ENCODE results near the gene FAM219B. TPM values are rescaled to one million over a fixed set of nuclear protein-coding genes. Genes with fewer than 3 reads are reported as not detected.

FAM219B gene
- total and polyA plus RNA-seq, 10 of the 15 experiments (the other 5 are each of a cell fraction or from before 2014, with no cell fraction given) = 7.6 to 53.2 (median 29.4) TPM

DNA sequence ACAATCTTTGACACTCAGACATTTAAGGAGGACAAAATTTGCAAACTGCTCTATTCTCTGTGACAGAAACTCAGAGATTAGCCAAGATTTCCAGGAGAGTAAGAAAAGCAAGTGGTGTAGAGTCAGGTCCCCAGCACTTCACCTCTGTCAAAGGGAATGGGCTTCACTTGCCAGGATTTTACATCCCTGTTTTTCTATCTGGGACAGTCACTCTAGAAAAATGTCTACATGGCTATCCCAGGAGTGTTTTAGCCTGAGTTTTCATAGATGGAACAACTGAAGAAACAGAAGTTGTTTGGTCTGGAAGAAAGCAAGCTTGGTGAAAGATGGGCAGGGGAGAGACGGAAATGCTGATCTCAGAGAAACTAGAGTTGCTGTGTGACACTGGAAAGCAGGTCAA, 3.0 kb downstream of the FAM219B start:
- WGBS (ENCODE audit: insufficient coverage, insufficient replicate concordance, low lambda C conversion rate, missing lambda C conversion rate) = 100% methylated on average over 1 of the region's 1 CpG
- ChIA-PET CTCF (interaction anchor here (0.6 to 8.9 kb wide), 14 partner anchors 11 to 269 kb away, joined by 3 to 129 read pairs (median 12); partner anchors contain the start of genes MPI and SCAMP2), RAD21 (ENCODE audit: unreplicated experiment) (interaction anchor here (0.6 to 5.4 kb wide), 7 partner anchors 45 to 803 kb away, joined by 3 to 53 read pairs (median 6); partner anchors contain the start of gene ULK3), POLR2A (interaction anchor here (0.6 to 1.8 kb wide), 8 partner anchors 9 to 134 kb away, joined by 3 to 8 read pairs (median 4); no protein-coding TSS in a partner anchor), SMC1A (ENCODE audit: uncharacterized antibody, unreplicated experiment) (interaction anchor here (1.0 to 4.9 kb wide), 8 partner anchors 15 to 135 kb away, joined by 3 to 52 read pairs (median 6); partner anchors contain the start of gene ULK3)
- peaks cover 12 to 20% of the 10 kb centered on the region in 2 experiments; a peak in 3 of 4 replicates for H3K36me3 ChIP-seq (ENCODE audit: control insufficient read depth in 2 of 2, insufficient read depth in 2 of 2, low read length in 1 of 2)
- no peaks in the 10 kb centered on the region for H3K27me3 ChIP-seq (replicated peaks in 1 of 2; ENCODE audit: control insufficient read depth in 2 of 2, insufficient read depth in 2 of 2, low read length in 1 of 2)
- H3K9ac ChIP-seq (ENCODE audit: control insufficient read depth, insufficient read depth, low read length) = no peak overlapping the region
- FAIRE-seq = no peak
- no peak overlapping the region for H3K4me3 ChIP-seq
- no peaks in the 10 kb centered on the region for H3K9me3 ChIP-seq (replicated peaks; ENCODE audit: control insufficient read depth, insufficient read depth, low read length)
- DNase-seq (ENCODE audit: low read depth, low spot score) = no peak
- H3K4me1 ChIP-seq (ENCODE audit: control insufficient read depth, insufficient read depth, low read length) = peaks cover 11% of the 10 kb centered on the region
- ATAC-seq = no peak
- no TSS peak for BruUV-seq (replicated peaks)
- no peak overlapping the region for H3K27ac ChIP-seq (ENCODE audit: control insufficient read depth, insufficient read depth)
- H4K20me1 ChIP-seq (ENCODE audit: control insufficient read depth, insufficient read depth) = no peaks in the 10 kb centered on the region
- in situ Hi-C loops (cut with MboI) = no loop called here
- H3K4me2 ChIP-seq (ENCODE audit: control insufficient read depth, insufficient read depth) = no peak overlapping the region
- no peak for TF ChIP-seq BCL11A (IDR thresholded peaks at IDR 0.05; ENCODE audit: low read depth, low read length)
- no peak for TF ChIP-seq ZZZ3 (IDR thresholded peaks at IDR 0.05; ENCODE audit: control insufficient read depth, insufficient read length, low read depth)
- TF ChIP-seq TBL1XR1 (IDR thresholded peaks at IDR 0.05; ENCODE audit: low read depth, low read length) = no peak
- no peak for TF ChIP-seq ASH2L (IDR thresholded peaks at IDR 0.05; ENCODE audit: borderline replicate concordance, low read depth)
- no peak for TF ChIP-seq RAD21 (IDR thresholded peaks at IDR 0.05; ENCODE audit: insufficient read depth, low read depth, low read length)
- no peak for TF ChIP-seq SIN3A (IDR thresholded peaks at IDR 0.05; ENCODE audit: low read depth, low read length)
- TF ChIP-seq, protein P1, sequence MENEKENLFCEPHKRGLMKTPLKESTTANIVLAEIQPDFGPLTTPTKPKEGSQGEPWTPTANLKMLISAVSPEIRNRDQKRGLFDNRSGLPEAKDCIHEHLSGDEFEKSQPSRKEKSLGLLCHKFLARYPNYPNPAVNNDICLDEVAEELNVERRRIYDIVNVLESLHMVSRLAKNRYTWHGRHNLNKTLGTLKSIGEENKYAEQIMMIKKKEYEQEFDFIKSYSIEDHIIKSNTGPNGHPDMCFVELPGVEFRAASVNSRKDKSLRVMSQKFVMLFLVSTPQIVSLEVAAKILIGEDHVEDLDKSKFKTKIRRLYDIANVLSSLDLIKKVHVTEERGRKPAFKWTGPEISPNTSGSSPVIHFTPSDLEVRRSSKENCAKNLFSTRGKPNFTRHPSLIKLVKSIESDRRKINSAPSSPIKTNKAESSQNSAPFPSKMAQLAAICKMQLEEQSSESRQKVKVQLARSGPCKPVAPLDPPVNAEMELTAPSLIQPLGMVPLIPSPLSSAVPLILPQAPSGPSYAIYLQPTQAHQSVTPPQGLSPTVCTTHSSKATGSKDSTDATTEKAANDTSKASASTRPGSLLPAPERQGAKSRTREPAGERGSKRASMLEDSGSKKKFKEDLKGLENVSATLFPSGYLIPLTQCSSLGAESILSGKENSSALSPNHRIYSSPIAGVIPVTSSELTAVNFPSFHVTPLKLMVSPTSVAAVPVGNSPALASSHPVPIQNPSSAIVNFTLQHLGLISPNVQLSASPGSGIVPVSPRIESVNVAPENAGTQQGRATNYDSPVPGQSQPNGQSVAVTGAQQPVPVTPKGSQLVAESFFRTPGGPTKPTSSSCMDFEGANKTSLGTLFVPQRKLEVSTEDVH (IDR thresholded peaks at IDR 0.05; ENCODE audit: low read depth, partially characterized antibody) = no peak
- TF ChIP-seq, protein P2, sequence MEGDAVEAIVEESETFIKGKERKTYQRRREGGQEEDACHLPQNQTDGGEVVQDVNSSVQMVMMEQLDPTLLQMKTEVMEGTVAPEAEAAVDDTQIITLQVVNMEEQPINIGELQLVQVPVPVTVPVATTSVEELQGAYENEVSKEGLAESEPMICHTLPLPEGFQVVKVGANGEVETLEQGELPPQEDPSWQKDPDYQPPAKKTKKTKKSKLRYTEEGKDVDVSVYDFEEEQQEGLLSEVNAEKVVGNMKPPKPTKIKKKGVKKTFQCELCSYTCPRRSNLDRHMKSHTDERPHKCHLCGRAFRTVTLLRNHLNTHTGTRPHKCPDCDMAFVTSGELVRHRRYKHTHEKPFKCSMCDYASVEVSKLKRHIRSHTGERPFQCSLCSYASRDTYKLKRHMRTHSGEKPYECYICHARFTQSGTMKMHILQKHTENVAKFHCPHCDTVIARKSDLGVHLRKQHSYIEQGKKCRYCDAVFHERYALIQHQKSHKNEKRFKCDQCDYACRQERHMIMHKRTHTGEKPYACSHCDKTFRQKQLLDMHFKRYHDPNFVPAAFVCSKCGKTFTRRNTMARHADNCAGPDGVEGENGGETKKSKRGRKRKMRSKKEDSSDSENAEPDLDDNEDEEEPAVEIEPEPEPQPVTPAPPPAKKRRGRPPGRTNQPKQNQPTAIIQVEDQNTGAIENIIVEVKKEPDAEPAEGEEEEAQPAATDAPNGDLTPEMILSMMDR (IDR thresholded peaks at IDR 0.05 in 2 of 3, conservative IDR thresholded peaks at IDR 0.05 in 1 of 3; ENCODE audit: control insufficient read depth in 2 of 3, extremely low read depth in 1 of 3, insufficient read depth in 1 of 3, low read depth in 3 of 3, low read length in 3 of 3) = no peak
- no peak for TF ChIP-seq TCF7 (IDR thresholded peaks at IDR 0.05; ENCODE audit: borderline replicate concordance)
- TF ChIP-seq EZH2 (IDR thresholded peaks at IDR 0.05; ENCODE audit: borderline replicate concordance, control insufficient read depth, low read depth, low read length) = no peak
- no peak for TF ChIP-seq FOS (IDR thresholded peaks at IDR 0.05; ENCODE audit: borderline replicate concordance, extremely low read depth, insufficient read length)
- no peak for TF ChIP-seq CBX5 (IDR thresholded peaks at IDR 0.05; ENCODE audit: low read depth)
- no peak for TF ChIP-seq SREBF2 (IDR thresholded peaks at IDR 0.05; ENCODE audit: low read length)
- intact Hi-C loops (cut with micrococcal nuclease; ENCODE audit: unreplicated experiment) = loop anchor here (5.0 kb wide), 3 partner anchors 46 to 131 kb away; partner anchors contain the start of gene ULK3
- H3K79me2 ChIP-seq (ENCODE audit: control insufficient read depth, insufficient read depth, low read length) = peaks cover 15% of the 10 kb centered on the region
- H2AFZ ChIP-seq (ENCODE audit: control insufficient read depth, low read depth, low read length) = no peak overlapping the region

Data from GM12878 (cell line).